Thyroid gland (tissue), 4 donors: ENCODE measurements around the gene SNAPC4. TPM values are rescaled to one million over a fixed set of nuclear protein-coding genes. Genes with fewer than 3 reads are reported as not detected.
A peak's percentile ranks its signal among the peaks of the same experiment; 100 is the strongest.
"Not testable (repeated sequence)": the region's sequence is repeated elsewhere in the genome, so short reads cannot be mapped to it uniquely, and the experiment has no call there.

Source experiments
- DNase-seq, 2 donors: peaks; one replicate each; pipeline ENCODE4 v3.0.0-alpha.2; 2019
- H3K27ac ChIP-seq, 3 donors: fragments of 200-600 bp; sonication (generic); 1 replicate in 2 of 3; 2 replicates in 1 of 3; pipeline ENCODE4 v1.5.1; 2016 to 2019; ENCODE audit warnings: mild to moderate bottlenecking in 1 of 3, moderate library complexity in 1 of 3
- H3K27me3 ChIP-seq: fragments of 200-600 bp; sonication (generic); one replicate; pipeline ENCODE4 v1.5.1; 2019
- H3K36me3 ChIP-seq, 2 donors: fragments of 200-600 bp; sonication (generic); one replicate each; pipeline ENCODE4 v1.5.1; 2016 to 2019
- H3K4me1 ChIP-seq, 2 donors: fragments of 200-600 bp; sonication (generic); one replicate each; pipeline ENCODE4 v1.5.1; 2017 to 2019
- H3K4me3 ChIP-seq, 3 donors: fragments of 200-600 bp; sonication (generic); replicated peaks in 1 of 3; 1 replicate in 2 of 3; 2 replicates in 1 of 3; pipeline ENCODE4 v1.5.1; 2016; ENCODE audit warnings: mild to moderate bottlenecking in 1 of 3
- H3K9me3 ChIP-seq: fragments of 200-600 bp; sonication (generic); one replicate; pipeline ENCODE4 v1.5.1; 2017
- CTCF ChIP-seq, 6 experiments: fragments of 200-600 bp in 3 of 6; fragments of 450-650 bp in 3 of 6; sonication (generic) in 3 of 6; IDR thresholded peaks; one replicate each; pipeline ENCODE4 v1.5.1; 2016 to 2019; ENCODE audit warnings: antibody characterized with exemption in 6 of 6, mild to moderate bottlenecking in 2 of 6, inconsistent platforms in 1 of 6, moderate library complexity in 1 of 6
- POLR2A ChIP-seq, 2 donors: fragments of 450-650 bp; IDR thresholded peaks; one replicate each; pipeline ENCODE4 v1.6.1; 2017; ENCODE audit warnings: antibody characterized with exemption in 2 of 2, mild to moderate bottlenecking in 2 of 2, moderate library complexity in 1 of 2
- WGBS, 2 donors: methylation state at CpG; one replicate each; pipeline ENCODE4 v1.1.5; 2017; 5-methylcytosine and 5-hydroxymethylcytosine counted together
- intact Hi-C: fragments of 100-400 bp; cut with DNase I; formaldehyde crosslinking; loops from one replicate; pipeline ENCODE4 v1.15.1; 2023
- total RNA-seq, 4 donors: library from RNA; depleted of rRNA; stranded (reverse); fragments of >200 nt; gene quantifications; one replicate each; pipeline ENCODE4 v1.2.3, GENCODE V29; 2016

The SNAPC4 gene
- total RNA-seq, 4 donors from 2014 or later: 7.0 to 8.0 (median 7.5) TPM

GRCh38 chr9:136409557-136410455 is 9.8 kb upstream of the SNAPC4 start:
- peak overlapping the region in 2 of 3 donors; percentile 3 to 92 for H3K4me3 ChIP-seq
- no peaks in the 10 kb centered on the region for H3K27me3 ChIP-seq
- no peak for TF ChIP-seq CTCF (IDR thresholded peaks at IDR 0.05)
- TF ChIP-seq POLR2A (IDR thresholded peaks at IDR 0.05): no peak
- peak overlapping the region in 2 of 3 donors; percentile 38 to 52 for H3K27ac ChIP-seq
- no peaks in the 10 kb centered on the region for H3K9me3 ChIP-seq
- intact Hi-C loops: no loop called here
- peak; percentile 52 to 58 for DNase-seq
- peaks cover 21 to 29% of the 10 kb centered on the region in 2 donors for H3K36me3 ChIP-seq
- 14 to 39% methylated on average over 10 to 12 of the region's 71 CpGs for WGBS, 2 donors
- H3K4me1 ChIP-seq: peaks cover 17 to 21% of the 10 kb centered on the region in 2 donors

DNA sequence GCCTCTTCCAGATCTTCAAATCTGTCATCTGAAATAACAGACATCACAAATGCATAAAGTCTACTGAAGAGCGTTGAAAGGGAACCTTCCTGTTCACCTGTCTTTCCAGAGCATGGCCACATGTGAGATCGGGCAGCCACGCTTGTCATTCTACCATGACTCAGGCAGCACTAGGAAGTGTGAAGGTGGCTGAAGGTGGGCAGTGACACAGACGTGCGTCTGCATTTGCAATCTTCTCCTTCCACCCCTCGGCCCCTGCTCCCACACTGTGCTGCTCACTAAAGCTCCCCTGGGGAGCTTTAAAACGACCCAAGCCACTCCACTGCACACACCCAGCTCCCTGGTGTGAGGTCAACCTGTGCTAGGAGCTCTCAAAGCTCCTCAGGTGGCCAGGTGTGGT is 7.9 kb upstream of the SNAPC4 start:
- WGBS, 2 donors: 90 to 95% methylated on average over 6 to 7 of the region's 7 CpGs
- DNase-seq: no peak
- Histone ChIP-seq H3K4me3 (no peak overlapping the region), H3K27me3 (no peaks in the 10 kb centered on the region), H3K4me1 (peaks cover 17 to 21% of the 10 kb centered on the region in 2 donors), H3K9me3 (no peaks in the 10 kb centered on the region), H3K36me3 (peaks cover 11 to 23% of the 10 kb centered on the region in 2 donors), H3K27ac (no peak overlapping the region)
- TF ChIP-seq POLR2A (IDR thresholded peaks at IDR 0.05) (no peak), CTCF (IDR thresholded peaks at IDR 0.05) (no peak)
- intact Hi-C loops: no loop called here

GRCh38 chr9:136407061-136407460 is 7.1 kb upstream of the SNAPC4 start:
- Histone ChIP-seq H3K4me1 (peaks cover 17 to 19% of the 10 kb centered on the region in 2 donors), H3K36me3 (peaks cover 8 to 21% of the 10 kb centered on the region in 2 donors)
- H3K4me3 ChIP-seq, DNase-seq, H3K9me3 ChIP-seq, H3K27me3 ChIP-seq, intact Hi-C loops, H3K27ac ChIP-seq: not testable (repeated sequence)
- WGBS, 2 donors: 93 to 96% methylated on average over 18 to 28 of the region's 28 CpGs

DNA sequence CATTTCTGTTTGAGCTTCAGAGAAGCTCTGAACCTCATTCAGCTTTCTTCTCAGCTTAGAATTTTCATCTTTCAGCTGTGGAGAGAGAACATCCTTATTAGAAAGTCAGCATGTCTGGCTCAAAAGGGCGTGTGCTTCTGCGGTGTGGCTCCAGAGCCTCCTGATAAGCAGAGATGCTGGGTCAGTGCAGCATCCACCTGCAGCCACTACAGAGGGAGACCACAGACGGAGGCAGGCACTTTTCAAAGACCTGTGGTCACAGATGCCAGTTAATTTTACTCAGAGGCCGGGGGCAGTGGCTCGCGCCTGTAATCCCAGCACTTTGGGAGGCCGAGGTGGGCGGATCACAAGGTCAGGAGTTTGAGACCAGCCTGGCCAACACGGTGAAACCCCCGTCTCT is 5.9 kb upstream of the SNAPC4 start:
- H3K4me1 ChIP-seq: peaks cover 7 to 11% of the 10 kb centered on the region in 2 donors
- H3K4me3 ChIP-seq, DNase-seq, H3K27me3 ChIP-seq, intact Hi-C loops, H3K27ac ChIP-seq, H3K9me3 ChIP-seq: not testable (repeated sequence)
- H3K36me3 ChIP-seq: peaks cover 8 to 21% of the 10 kb centered on the region in 2 donors
- 91 to 93% methylated on average over 9 to 10 of the region's 10 CpGs for WGBS, 2 donors

- DNase-seq: no peak
- no peaks in the 10 kb centered on the region for H3K9me3 ChIP-seq
- peaks cover 8 to 21% of the 10 kb centered on the region in 2 donors for H3K36me3 ChIP-seq
Observed at GRCh38 chr9:136405481-136405880, 5.5 kb upstream of the SNAPC4 start.

More at GRCh38 chr9:136405481-136405880, 5.5 kb upstream of the SNAPC4 start:
- Histone ChIP-seq H3K4me3 (no peak overlapping the region), H3K27me3 (no peaks in the 10 kb centered on the region), H3K27ac (no peak overlapping the region), H3K4me1 (peaks cover 11 to 14% of the 10 kb centered on the region in 2 donors)
- TF ChIP-seq POLR2A (IDR thresholded peaks at IDR 0.05): no peak
- no peak for TF ChIP-seq CTCF (IDR thresholded peaks at IDR 0.05)
- WGBS, 2 donors: 92 to 93% methylated on average over 7 of the region's 7 CpGs
- intact Hi-C loops: no loop called here
